ENCODE measurements around the gene EPHX1.
"Not testable (repeated sequence)": the region's sequence is repeated elsewhere in the genome, so short reads cannot be mapped to it uniquely, and the experiment has no call there.

The EPHX1 gene

DNA sequence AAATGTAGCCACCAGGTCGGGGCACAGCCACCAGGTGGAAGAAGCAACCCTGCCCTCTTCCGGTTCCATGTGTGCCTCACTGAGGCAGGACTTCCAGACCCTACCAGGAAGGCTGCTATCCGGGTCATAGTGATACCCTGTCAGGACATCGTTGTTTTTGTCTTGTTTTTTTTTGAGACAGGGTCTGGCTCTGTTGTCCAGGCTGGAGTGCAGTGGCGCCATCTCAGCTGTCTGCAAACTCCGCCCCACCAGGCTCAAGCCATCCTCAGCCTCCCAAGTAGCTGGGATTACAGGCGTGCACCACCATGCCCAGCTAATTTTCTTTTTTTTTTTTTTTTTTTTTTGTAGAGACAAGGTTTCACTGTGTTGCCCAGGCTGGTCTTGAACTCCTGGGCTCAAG lies 5.2 kb downstream of the EPHX1 start:
- not testable (repeated sequence) for DNase-seq (ENCODE audit: extremely low spot score, insufficient read length, low read depth); FAIRE-seq

DNA sequence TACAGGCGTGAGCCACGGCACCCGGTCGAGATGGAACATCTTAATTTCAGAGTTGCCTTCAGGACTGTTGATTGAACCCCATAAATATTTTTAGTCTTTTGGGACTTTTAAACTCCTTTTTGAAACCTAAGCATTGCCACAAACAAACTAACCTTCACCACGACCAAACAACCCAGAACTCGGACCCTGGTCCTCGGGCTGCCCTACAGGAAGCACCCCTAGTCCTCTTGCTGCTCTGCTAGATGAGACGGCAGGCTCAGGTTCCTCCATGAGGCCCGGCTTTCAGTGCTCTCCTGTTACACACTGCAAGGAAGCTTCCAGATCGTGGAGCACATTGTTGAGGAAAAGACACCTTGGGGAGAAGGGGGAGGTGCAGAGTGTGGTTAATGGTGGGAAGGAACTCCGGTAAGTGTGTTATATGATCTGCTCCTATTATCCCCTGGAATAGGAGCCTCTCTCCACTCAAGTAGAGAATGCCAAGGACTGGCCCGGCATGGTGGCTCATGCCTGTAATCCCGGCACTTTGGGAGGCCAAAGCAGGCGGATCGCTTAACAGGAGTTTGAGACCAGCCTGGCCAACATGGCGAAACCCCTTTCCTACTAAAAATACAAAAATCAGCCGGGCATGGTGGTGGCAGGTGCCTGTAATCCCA lies 5.7 kb downstream of the EPHX1 start:
- FAIRE-seq (no peak), DNase-seq (ENCODE audit: extremely low spot score, insufficient read length, low read depth) (no peak)

DNA sequence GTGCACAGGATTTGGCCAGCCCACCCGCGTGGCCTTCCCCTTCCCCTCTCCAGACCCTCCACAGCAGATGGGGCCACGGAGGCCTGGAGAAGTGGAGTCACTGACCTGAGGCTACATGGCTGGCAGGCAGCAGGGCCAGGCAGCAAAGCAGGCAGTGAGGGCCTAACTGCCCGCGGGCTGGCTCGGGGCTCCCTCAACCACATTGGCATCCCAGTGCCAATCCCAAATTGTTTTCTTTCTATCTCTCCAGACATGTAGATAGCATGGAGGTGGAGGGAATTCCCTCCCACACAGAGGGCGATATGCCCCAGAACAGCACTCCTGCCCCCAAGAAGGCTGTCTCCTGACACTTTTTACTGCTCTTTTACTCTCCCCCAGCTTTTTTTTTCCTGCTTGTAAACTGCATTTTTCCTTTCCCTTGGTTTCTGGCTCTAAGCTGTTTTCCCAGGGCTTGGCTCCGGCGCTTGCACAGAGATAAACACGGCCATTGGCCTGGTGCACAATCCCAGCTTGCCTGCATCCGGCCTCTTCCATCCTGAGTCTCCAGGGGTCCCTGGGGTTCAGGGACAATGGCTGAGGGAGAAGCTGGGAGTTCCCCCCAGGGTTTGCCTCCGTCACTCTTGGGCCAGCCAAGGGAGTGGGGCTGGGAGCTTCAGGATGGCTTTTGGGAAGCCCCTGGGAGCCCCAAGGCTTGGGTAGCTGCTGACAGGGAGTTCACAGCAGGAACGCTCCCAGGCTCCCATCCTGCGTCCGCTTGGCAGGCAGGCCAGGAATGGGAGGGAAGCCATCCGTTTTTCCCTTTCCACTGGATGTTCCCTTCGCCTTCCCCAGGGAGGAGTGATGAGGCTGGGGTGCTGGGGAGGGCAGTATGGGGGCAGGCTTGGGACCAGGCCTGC lies 7.0 kb downstream of the EPHX1 start:
- DNase-seq (ENCODE audit: extremely low spot score, insufficient read length, low read depth) (no peak), FAIRE-seq (no peak)

- no peak for DNase-seq (ENCODE audit: extremely low spot score, insufficient read length, low read depth)
- FAIRE-seq = no peak
These were observed 7.7 kb downstream of the EPHX1 start for GRCh38 chr1:225817611-225818061.

- FAIRE-seq (no peak), DNase-seq (ENCODE audit: extremely low spot score, insufficient read length, low read depth) (no peak)
These were observed 8.3 kb downstream of the EPHX1 start for GRCh38 chr1:225818229-225818628.

GRCh38 chr1:225819346-225820192 lies 9.6 kb downstream of the EPHX1 start:
- DNase-seq (ENCODE audit: extremely low spot score, insufficient read length, low read depth) = no peak
- no peak for FAIRE-seq

DNA sequence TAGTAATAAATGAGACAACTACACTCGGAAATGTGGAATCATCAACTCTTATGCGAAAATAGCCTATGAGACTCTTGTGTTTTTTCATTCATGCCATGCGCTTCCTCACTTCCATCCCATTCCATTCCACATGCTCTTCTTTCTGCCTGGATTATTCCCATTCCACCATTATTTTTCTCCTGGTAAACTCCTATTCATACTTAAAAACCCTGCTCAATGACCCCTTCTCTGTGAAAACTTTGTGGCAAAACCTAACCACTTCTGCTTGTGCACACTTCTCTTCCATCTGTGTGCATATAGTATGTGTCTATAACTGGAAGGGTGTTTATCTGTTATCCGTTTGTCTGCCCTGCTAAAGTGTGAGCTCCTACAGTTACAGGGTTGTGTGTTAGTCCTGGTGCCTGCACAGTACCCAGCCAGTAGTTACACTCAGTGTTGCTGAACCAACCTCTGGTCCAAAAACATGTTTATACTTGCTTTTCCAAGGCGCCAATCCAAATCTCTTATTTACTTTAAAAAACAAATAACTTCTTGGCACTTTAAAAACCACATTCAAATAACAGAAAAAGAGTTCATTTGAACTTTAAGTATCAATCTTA lies 10.7 kb downstream of the EPHX1 start:
- DNase-seq (ENCODE audit: extremely low spot score, insufficient read length, low read depth) (no peak), FAIRE-seq (no peak)

DNA sequence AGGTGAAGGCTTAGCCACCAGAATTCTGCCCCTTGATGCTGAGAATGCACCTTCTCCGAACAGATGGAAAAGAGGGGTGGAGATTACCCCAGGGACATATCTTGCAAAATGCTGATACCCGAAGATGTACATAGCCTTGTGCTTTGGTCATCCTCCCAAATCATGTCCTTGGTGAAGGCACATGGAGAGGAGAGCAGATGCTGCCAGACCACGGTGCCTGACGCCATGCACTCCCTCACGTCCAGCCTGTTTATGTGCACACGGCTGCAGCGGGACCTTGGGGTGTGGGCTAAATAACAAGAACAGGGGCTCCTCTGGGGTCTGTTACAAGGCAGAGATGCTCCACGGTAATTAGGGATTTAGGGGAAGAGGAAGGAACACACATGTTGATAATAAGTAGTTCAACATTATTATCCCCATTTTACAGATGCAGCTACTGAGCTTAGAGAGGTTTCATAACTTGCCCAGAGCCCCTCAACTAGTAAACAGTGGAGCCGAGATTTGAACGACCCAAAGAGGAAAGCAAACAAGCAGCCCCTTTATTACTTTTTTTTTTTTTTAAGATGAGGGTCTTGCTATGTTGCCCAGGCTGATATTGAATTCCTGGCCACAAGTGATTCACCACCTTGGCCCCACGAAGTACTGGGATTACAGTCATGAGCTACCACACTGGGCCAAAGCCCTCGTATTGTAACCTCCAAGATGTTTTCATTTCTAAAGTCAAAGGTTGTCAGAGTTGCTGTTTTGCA lies 12.9 kb downstream of the EPHX1 start:
- DNase-seq (ENCODE audit: extremely low spot score, insufficient read length, low read depth) (no peak), FAIRE-seq (no peak)

DNA sequence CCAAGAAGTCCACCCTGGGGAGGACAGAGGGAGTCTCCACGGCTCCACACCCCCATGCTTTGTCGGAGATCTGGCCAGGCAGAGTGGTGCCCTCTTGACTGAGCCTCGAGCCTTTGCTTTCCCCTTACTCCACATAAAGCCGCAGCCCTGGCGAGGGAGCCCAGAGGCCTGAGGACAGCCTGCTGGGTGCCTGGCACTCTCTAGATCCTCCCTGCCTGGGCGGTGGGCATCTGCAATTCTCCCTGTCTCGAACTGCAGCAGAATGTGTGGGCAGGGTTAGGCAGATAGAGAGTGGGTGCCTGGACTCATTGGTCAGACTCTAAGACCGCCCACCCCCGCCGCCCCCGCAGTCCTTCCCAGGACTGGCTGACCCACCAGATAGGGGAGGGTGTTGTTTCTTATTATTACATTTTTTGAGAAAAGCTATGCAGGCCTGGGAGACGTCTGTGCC lies 13.9 kb downstream of the EPHX1 start:
- FAIRE-seq (no peak), DNase-seq (ENCODE audit: extremely low spot score, insufficient read length, low read depth) (no peak)

GRCh38 chr1:225824533-225824941 lies 14.6 kb downstream of the EPHX1 start:
- FAIRE-seq = no peak
- no peak for DNase-seq (ENCODE audit: extremely low spot score, insufficient read length, low read depth)

DNA sequence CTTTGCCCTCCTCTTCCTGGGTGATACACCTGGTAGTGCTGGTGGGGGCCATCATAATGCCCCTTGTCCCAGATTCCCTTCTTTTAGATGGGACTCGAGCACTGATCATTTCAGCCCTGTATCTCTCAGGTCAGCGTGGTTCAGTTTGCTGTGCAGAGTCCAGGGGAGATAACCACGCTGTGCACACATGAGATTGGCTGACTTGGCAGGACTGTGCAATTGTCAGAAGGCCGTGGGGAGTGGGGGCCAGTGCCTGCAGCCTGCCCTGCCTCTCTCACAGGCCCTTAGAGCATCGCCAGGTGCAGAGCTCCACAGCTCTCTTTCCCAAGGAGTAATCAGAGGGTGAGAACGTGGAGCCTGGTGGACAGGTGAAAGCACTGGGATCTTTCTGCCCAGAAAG lies 15.2 kb downstream of the EPHX1 start:
- FAIRE-seq (no peak), DNase-seq (ENCODE audit: extremely low spot score, insufficient read length, low read depth) (no peak)

DNA sequence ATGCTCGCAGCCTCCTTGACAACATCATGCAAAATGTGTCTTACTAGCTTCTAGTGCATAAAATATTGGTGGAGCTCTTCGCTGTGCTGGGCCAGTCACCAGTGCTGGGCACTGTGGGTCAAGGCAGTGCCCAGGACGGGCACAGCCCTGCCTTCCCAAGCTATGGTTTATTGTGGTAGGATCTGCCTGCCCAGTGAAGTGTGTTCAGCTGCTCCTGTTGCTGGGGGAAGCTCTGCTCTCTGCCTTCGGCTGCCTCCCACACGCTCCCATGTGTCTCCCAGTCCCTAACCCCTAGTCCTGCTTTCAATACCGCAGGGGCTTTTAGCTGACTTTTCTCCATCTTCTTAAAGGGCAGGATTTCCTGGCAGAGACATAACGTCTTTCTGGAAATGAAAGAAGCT lies 15.7 kb downstream of the EPHX1 start:
- DNase-seq (ENCODE audit: extremely low spot score, insufficient read length, low read depth) = no peak

GRCh38 chr1:225827076-225827475 lies 17.2 kb downstream of the EPHX1 start:
- DNase-seq (ENCODE audit: extremely low spot score, insufficient read length, low read depth) = no peak

More for the DNA sequence above, 15.7 kb downstream of the EPHX1 start:
- FAIRE-seq = no peak

DNA sequence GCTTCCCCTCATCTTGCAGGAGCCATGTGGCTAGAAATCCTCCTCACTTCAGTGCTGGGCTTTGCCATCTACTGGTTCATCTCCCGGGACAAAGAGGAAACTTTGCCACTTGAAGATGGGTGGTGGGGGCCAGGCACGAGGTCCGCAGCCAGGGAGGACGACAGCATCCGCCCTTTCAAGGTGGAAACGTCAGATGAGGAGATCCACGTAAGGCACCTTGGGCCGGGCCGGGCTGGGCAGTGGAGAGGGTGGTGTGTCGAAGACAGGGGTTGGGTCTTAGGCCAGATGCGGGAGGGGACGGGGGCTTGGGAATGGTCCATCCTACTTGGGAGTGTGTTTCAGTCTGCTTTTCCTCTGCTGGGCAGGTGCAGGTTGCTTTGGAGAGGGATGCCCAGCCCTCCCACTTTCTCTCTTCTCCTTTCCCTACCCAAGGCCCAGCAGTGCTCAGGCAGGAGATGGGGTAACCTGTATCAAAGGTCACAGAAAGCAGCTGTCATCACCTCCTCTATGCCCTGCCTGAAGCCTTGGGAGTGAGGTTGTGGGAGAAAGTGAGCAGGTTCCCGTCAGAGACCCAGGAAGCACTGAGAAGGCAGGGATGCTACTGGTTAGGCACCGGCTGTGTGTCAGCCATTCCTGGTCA lies 18.9 kb downstream of the EPHX1 start:
- FAIRE-seq (no peak), DNase-seq (ENCODE audit: extremely low spot score, insufficient read length, low read depth) (no peak)

More at GRCh38 chr1:225827076-225827475, 17.2 kb downstream of the EPHX1 start:
- no peak for FAIRE-seq

DNA sequence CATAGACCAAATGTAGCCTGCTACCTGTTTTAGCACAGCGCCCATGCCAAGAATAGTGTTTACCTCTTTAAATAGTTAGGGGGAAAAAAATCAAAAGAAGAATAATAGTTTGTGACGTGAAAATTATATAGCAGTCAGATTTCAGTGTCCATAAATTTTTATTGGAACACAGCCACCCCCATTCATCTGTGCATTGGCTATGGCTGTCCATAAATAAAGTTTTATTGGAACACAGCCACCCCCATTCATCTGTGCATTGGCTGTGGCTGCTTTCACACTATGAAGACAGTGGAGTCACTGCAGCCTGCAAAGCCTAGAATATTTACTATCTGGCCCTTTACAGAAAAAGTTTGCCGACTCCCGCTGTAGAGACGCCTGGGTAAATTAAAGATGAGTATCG lies 20.9 kb downstream of the EPHX1 start:
- no peak for DNase-seq (ENCODE audit: extremely low spot score, insufficient read length, low read depth)
- no peak for FAIRE-seq

GRCh38 chr1:225834417-225835329 lies 24.7 kb downstream of the EPHX1 start:
- DNase-seq (ENCODE audit: extremely low spot score, insufficient read length, low read depth) (no peak), FAIRE-seq (no peak)

DNA sequence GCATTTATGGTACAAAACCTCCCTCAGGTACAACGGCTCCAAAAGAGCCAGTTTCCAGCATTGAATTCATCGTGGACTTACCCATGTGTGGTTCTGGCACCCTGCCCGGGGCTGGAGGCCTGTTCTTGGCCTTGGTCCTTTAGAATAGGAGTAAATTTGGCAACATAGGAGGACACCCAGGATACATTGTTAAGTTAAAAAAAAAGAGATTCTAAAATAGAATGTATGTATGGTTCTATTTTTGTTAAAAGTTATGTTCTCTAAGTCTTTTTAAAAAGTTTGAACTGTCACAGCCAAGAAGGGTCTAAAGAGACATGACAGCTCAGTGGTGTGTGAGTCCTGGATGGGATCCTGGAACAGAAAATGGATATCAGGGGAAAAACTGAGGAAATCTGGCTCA lies 25.9 kb downstream of the EPHX1 start:
- DNase-seq (ENCODE audit: extremely low spot score, insufficient read length, low read depth) (no peak), FAIRE-seq (no peak)

- not testable (repeated sequence) for DNase-seq (ENCODE audit: extremely low spot score, insufficient read length, low read depth); FAIRE-seq
These were observed 26.4 kb downstream of the EPHX1 start for GRCh38 chr1:225836296-225836695.

Data from GM18507 (cell line).